NT2/D1 (cell line): Measurements from ENCODE around the gene IL9R.
"Not testable (repeated sequence)": the region's sequence is repeated elsewhere in the genome, so short reads cannot be mapped to it uniquely, and the experiment has no call there.

Source experiments
- DNase-seq: peaks from one replicate; pipeline ENCODE4 v3.0.0-alpha.2; 2011; ENCODE audit warnings: low read depth, low spot score
- H3K27me3 ChIP-seq: 2 replicates; pipeline ENCODE4 v1.6.0; 2011; ENCODE audit warnings: mild to moderate bottlenecking; ENCODE audit not compliant: insufficient read length, insufficient read depth
- H3K36me3 ChIP-seq: 2 replicates; pipeline ENCODE4 v1.6.1; 2011; ENCODE audit warnings: mild to moderate bottlenecking, low read length, mixed read lengths; ENCODE audit not compliant: insufficient read depth, insufficient read length
- H3K4me1 ChIP-seq: 2 replicates; pipeline ENCODE4 v1.5.1; 2011; ENCODE audit not compliant: insufficient read depth, insufficient read length
- H3K4me3 ChIP-seq: 2 replicates; pipeline ENCODE4 v1.5.1; 2011; ENCODE audit warnings: low read depth; ENCODE audit not compliant: insufficient read length
- H3K9ac ChIP-seq: 2 replicates; pipeline ENCODE4 v1.6.0; 2011; ENCODE audit warnings: low read depth; ENCODE audit not compliant: insufficient read length
- H3K9me3 ChIP-seq: 2 replicates; pipeline ENCODE4 v1.5.1; 2011; ENCODE audit warnings: mild to moderate bottlenecking, low read length; ENCODE audit not compliant: insufficient read depth
- SUZ12 ChIP-seq: IDR thresholded peaks from 2 replicates; pipeline ENCODE4 v1.6.1; 2011; ENCODE audit not compliant: insufficient read length, insufficient read depth; ENCODE audit errors: extremely low read depth
- YY1 ChIP-seq: IDR thresholded peaks from 2 replicates; pipeline ENCODE4 v1.6.1; 2011; ENCODE audit not compliant: insufficient read length, insufficient read depth
- ZNF274 ChIP-seq: IDR thresholded peaks from 2 replicates; pipeline ENCODE4 v1.6.1; 2011; ENCODE audit warnings: mild to moderate bottlenecking, low read depth, low read length

The IL9R gene

DNA sequence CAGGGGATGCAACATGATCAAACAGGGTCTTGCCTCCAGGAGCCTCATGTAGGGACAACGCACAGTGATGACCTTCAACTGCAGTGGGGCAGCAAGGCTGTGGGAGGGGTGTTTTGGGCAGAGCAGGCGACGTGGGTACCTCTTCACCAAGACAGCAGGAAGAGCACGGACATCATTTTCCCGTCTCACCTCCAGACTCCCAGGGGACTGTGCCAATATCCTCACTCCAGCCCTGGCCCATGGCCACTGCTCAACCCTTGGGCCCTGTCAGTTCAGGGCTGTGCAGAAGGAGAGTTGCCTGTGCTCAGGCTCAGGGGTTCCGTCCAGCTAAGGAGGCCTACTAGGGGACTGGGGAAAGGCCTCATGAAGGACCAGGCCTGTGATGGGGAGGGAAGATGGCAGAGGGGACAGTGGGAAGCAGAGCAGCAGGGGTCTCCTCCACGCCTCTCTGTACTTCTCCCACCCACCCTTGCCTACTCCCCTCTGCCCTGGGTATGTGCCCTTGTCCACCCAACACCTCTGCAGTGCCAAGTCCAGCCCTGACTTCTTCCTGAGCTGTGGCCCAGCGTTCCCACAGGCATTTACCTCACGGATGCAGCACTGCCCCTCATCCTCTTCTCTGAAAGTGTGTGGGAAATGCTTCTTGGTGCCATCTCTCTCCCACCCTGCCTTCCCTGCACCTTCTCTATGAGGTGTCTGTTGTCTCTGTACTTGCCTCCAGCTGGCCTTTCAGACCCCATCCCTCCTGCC, 1.4 kb downstream of the IL9R start:
- Histone ChIP-seq H3K4me1 (no peaks in the 10 kb centered on the region), H3K27me3 (no peaks in the 10 kb centered on the region), H3K4me3 (no peak overlapping the region), H3K9ac (no peak overlapping the region), H3K9me3 (no peaks in the 10 kb centered on the region), H3K36me3 (no peaks in the 10 kb centered on the region)
- DNase-seq = no peak
- no peak for TF ChIP-seq SUZ12
- no peak for TF ChIP-seq ZNF274
- TF ChIP-seq YY1 = no peak

- not testable (repeated sequence) for H3K4me1 ChIP-seq, H3K9ac ChIP-seq, H3K36me3 ChIP-seq, DNase-seq, H3K4me3 ChIP-seq, H3K27me3 ChIP-seq, H3K9me3 ChIP-seq
These were observed 2.3 kb downstream of the IL9R start for GRCh38 chrX:155999751-156000150.

GRCh38 chrX:156000361-156000926, 2.9 kb downstream of the IL9R start:
- Histone ChIP-seq H3K36me3 (no peaks in the 10 kb centered on the region), H3K9me3 (no peaks in the 10 kb centered on the region), H3K27me3 (no peaks in the 10 kb centered on the region), H3K4me3 (no peak overlapping the region), H3K4me1 (no peaks in the 10 kb centered on the region), H3K9ac (no peak overlapping the region)
- no peak for TF ChIP-seq SUZ12
- no peak for TF ChIP-seq ZNF274
- no peak for TF ChIP-seq YY1
- DNase-seq = no peak

GRCh38 chrX:156001001-156001666, 3.6 kb downstream of the IL9R start:
- Histone ChIP-seq H3K27me3 (no peaks in the 10 kb centered on the region), H3K4me1 (no peaks in the 10 kb centered on the region), H3K4me3 (no peak overlapping the region), H3K9me3 (no peaks in the 10 kb centered on the region), H3K36me3 (no peaks in the 10 kb centered on the region), H3K9ac (no peak overlapping the region)
- no peak for DNase-seq
- TF ChIP-seq ZNF274 (no peak), YY1 (no peak), SUZ12 (no peak)

GRCh38 chrX:156001667-156002021, 4.1 kb downstream of the IL9R start:
- no peaks in the 10 kb centered on the region for H3K9me3 ChIP-seq
- H3K27me3 ChIP-seq = no peaks in the 10 kb centered on the region
- no peaks in the 10 kb centered on the region for H3K36me3 ChIP-seq
- no peaks in the 10 kb centered on the region for H3K4me1 ChIP-seq
- no peak overlapping the region for H3K4me3 ChIP-seq
- TF ChIP-seq YY1 (no peak), ZNF274 (no peak), SUZ12 (no peak)
- H3K9ac ChIP-seq = no peak overlapping the region
- DNase-seq = no peak

GRCh38 chrX:156002507-156002906, 5.0 kb downstream of the IL9R start:
- no peaks in the 10 kb centered on the region for H3K36me3 ChIP-seq
- no peaks in the 10 kb centered on the region for H3K9me3 ChIP-seq
- no peaks in the 10 kb centered on the region for H3K4me1 ChIP-seq
- no peak for DNase-seq
- TF ChIP-seq SUZ12 (no peak), ZNF274 (no peak)
- no peak overlapping the region for H3K4me3 ChIP-seq
- no peaks in the 10 kb centered on the region for H3K27me3 ChIP-seq
- H3K9ac ChIP-seq = no peak overlapping the region

GRCh38 chrX:156003486-156004185, 6.1 kb downstream of the IL9R start:
- H3K4me1 ChIP-seq = no peaks in the 10 kb centered on the region

More at GRCh38 chrX:156003486-156004185, 6.1 kb downstream of the IL9R start:
- H3K36me3 ChIP-seq = no peaks in the 10 kb centered on the region
- no peak overlapping the region for H3K9ac ChIP-seq
- no peak for TF ChIP-seq ZNF274
- no peak for TF ChIP-seq YY1
- no peak for TF ChIP-seq SUZ12
- H3K4me3 ChIP-seq = no peak overlapping the region
- H3K27me3 ChIP-seq = no peaks in the 10 kb centered on the region
- no peaks in the 10 kb centered on the region for H3K9me3 ChIP-seq
- no peak for DNase-seq
